ENCODE measurements around the gene SLC25A19. TPM values are rescaled to one million over a fixed set of nuclear protein-coding genes. Genes with fewer than 3 reads are reported as not detected.

SLC25A19 gene
- total and polyA plus RNA-seq, 2 of the 8 experiments (the other 6 are each of a cell fraction or from before 2014, with no cell fraction given), result 28.6 to 32.6 TPM

DNA sequence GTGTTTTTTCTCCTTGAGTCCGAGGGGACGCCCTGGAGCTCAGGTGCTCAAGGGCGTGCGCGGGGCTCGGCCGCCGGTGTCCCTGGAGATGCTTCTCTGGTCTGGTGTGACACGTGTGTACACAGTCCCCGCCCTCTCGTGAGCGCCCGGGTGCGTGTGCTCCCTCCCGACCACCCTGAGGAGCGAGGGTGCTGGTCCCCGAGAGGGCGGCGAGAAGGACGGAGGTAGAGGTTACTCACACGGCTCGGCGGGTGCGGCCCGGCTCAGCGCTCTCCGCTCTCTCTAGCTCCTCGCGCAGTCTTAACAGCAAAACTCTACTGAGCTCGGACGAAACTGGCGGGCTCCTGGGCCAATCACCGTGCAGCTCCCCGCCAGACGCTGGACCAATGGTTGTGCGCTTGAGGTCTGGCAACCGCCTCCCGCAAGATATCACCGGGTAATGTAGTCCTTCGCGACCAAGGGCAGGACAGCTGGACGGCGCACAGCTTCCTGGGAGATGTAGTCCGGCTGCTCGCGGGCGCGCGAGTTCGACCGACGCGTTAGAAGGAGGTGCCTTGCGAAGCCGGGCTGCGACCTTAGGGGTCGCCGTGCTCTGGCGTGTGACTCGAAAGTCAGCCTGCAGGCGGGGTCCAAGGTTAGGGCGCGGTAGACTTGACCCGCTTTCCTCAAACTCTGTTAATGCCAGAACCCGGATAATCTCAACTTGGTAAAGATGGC is at the start of gene SLC25A19 (continued):
- peak; percentile 63 to 72 for TF ChIP-seq RAD21 (IDR thresholded peaks at IDR 0.05 in 1 of 2, conservative IDR thresholded peaks at IDR 0.05 in 1 of 2; ENCODE audit: low read depth in 2 of 2, low read length in 2 of 2)
- TF ChIP-seq BACH1 (IDR thresholded peaks at IDR 0.05; ENCODE audit: low read length), result no peak
- no peak for TF ChIP-seq SRF (IDR thresholded peaks at IDR 0.05; ENCODE audit: low read depth, low read length)
- peak; percentile 1 for TF ChIP-seq SAP30 (IDR thresholded peaks at IDR 0.05; ENCODE audit: insufficient read depth, insufficient replicate concordance, low read length)
- TF ChIP-seq, protein P1, sequence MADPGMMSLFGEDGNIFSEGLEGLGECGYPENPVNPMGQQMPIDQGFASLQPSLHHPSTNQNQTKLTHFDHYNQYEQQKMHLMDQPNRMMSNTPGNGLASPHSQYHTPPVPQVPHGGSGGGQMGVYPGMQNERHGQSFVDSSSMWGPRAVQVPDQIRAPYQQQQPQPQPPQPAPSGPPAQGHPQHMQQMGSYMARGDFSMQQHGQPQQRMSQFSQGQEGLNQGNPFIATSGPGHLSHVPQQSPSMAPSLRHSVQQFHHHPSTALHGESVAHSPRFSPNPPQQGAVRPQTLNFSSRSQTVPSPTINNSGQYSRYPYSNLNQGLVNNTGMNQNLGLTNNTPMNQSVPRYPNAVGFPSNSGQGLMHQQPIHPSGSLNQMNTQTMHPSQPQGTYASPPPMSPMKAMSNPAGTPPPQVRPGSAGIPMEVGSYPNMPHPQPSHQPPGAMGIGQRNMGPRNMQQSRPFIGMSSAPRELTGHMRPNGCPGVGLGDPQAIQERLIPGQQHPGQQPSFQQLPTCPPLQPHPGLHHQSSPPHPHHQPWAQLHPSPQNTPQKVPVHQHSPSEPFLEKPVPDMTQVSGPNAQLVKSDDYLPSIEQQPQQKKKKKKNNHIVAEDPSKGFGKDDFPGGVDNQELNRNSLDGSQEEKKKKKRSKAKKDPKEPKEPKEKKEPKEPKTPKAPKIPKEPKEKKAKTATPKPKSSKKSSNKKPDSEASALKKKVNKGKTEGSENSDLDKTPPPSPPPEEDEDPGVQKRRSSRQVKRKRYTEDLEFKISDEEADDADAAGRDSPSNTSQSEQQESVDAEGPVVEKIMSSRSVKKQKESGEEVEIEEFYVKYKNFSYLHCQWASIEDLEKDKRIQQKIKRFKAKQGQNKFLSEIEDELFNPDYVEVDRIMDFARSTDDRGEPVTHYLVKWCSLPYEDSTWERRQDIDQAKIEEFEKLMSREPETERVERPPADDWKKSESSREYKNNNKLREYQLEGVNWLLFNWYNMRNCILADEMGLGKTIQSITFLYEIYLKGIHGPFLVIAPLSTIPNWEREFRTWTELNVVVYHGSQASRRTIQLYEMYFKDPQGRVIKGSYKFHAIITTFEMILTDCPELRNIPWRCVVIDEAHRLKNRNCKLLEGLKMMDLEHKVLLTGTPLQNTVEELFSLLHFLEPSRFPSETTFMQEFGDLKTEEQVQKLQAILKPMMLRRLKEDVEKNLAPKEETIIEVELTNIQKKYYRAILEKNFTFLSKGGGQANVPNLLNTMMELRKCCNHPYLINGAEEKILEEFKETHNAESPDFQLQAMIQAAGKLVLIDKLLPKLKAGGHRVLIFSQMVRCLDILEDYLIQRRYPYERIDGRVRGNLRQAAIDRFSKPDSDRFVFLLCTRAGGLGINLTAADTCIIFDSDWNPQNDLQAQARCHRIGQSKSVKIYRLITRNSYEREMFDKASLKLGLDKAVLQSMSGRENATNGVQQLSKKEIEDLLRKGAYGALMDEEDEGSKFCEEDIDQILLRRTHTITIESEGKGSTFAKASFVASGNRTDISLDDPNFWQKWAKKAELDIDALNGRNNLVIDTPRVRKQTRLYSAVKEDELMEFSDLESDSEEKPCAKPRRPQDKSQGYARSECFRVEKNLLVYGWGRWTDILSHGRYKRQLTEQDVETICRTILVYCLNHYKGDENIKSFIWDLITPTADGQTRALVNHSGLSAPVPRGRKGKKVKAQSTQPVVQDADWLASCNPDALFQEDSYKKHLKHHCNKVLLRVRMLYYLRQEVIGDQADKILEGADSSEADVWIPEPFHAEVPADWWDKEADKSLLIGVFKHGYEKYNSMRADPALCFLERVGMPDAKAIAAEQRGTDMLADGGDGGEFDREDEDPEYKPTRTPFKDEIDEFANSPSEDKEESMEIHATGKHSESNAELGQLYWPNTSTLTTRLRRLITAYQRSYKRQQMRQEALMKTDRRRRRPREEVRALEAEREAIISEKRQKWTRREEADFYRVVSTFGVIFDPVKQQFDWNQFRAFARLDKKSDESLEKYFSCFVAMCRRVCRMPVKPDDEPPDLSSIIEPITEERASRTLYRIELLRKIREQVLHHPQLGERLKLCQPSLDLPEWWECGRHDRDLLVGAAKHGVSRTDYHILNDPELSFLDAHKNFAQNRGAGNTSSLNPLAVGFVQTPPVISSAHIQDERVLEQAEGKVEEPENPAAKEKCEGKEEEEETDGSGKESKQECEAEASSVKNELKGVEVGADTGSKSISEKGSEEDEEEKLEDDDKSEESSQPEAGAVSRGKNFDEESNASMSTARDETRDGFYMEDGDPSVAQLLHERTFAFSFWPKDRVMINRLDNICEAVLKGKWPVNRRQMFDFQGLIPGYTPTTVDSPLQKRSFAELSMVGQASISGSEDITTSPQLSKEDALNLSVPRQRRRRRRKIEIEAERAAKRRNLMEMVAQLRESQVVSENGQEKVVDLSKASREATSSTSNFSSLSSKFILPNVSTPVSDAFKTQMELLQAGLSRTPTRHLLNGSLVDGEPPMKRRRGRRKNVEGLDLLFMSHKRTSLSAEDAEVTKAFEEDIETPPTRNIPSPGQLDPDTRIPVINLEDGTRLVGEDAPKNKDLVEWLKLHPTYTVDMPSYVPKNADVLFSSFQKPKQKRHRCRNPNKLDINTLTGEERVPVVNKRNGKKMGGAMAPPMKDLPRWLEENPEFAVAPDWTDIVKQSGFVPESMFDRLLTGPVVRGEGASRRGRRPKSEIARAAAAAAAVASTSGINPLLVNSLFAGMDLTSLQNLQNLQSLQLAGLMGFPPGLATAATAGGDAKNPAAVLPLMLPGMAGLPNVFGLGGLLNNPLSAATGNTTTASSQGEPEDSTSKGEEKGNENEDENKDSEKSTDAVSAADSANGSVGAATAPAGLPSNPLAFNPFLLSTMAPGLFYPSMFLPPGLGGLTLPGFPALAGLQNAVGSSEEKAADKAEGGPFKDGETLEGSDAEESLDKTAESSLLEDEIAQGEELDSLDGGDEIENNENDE (IDR thresholded peaks at IDR 0.05; ENCODE audit: insufficient replicate concordance, low read length), result no peak
- TF ChIP-seq, protein P2, sequence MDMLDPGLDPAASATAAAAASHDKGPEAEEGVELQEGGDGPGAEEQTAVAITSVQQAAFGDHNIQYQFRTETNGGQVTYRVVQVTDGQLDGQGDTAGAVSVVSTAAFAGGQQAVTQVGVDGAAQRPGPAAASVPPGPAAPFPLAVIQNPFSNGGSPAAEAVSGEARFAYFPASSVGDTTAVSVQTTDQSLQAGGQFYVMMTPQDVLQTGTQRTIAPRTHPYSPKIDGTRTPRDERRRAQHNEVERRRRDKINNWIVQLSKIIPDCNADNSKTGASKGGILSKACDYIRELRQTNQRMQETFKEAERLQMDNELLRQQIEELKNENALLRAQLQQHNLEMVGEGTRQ (IDR thresholded peaks at IDR 0.05; ENCODE audit: low read length), result no peak
- no peak for TF ChIP-seq NANOG (IDR thresholded peaks at IDR 0.05; ENCODE audit: insufficient read depth, low read depth, low read length, poor library complexity, severe bottlenecking)
- TF ChIP-seq CTBP2 (IDR thresholded peaks at IDR 0.05; ENCODE audit: borderline replicate concordance, insufficient read depth, insufficient read length, low read length), result no peak
